Natural killer cell (primary cell): ENCODE data around the gene LYST. TPM values are rescaled to one million over a fixed set of nuclear protein-coding genes. Genes with fewer than 3 reads are reported as not detected.
"Not testable (repeated sequence)": the region's sequence is repeated elsewhere in the genome, so short reads cannot be mapped to it uniquely, and the experiment has no call there.

Source experiments
- ATAC-seq, 3 donors: fragments of 150-1000 bp in 2 of 3; fragments of 200-7000 bp in 1 of 3; cut with Tn5 transposase; 1 replicate in 1 of 3; 2 replicates in 2 of 3; pipeline ENCODE4 v1.10.0; 2021; ENCODE audit warnings: mild to moderate bottlenecking in 2 of 3, moderate library complexity in 2 of 3
- DNase-seq, 2 donors: peaks; one replicate each; pipeline versions ENCODE4 v3.0.0 to v3.0.0-alpha.2; 2013 to 2021; ENCODE audit warnings: mixed read lengths in 1 of 2
- H3K27ac ChIP-seq: one replicate; pipeline ENCODE4 v1.5.1; 2013; ENCODE audit warnings: mild to moderate bottlenecking, low read length
- H3K27me3 ChIP-seq: one replicate; pipeline ENCODE4 v1.6.1; 2013; ENCODE audit warnings: low read length; ENCODE audit not compliant: control insufficient read depth, insufficient read depth
- H3K36me3 ChIP-seq: one replicate; pipeline ENCODE4 v1.6.1; 2013; ENCODE audit warnings: low read length; ENCODE audit not compliant: control insufficient read depth, insufficient read depth
- H3K4me1 ChIP-seq: one replicate; pipeline ENCODE4 v1.6.1; 2013; ENCODE audit warnings: low read length; ENCODE audit not compliant: control insufficient read depth, insufficient read depth
- H3K4me3 ChIP-seq: one replicate; pipeline ENCODE4 v1.5.1; 2013; ENCODE audit warnings: low read length
- H3K9me3 ChIP-seq: one replicate; pipeline ENCODE4 v1.6.1; 2013; ENCODE audit warnings: low read length; ENCODE audit not compliant: control insufficient read depth, insufficient read depth
- H3K27ac Mint-ChIP-seq, 2 donors: one replicate each; pipeline ENCODE4 v1.8.0; 2022; ENCODE audit warnings: mild to moderate bottlenecking in 2 of 2, mixed read lengths in 2 of 2, moderate library complexity in 1 of 2
- H3K27me3 Mint-ChIP-seq, 2 donors: one replicate each; pipeline ENCODE4 v1.8.0; 2022; ENCODE audit warnings: low read depth in 2 of 2, mixed read lengths in 2 of 2
- H3K36me3 Mint-ChIP-seq: one replicate; pipeline ENCODE4 v1.8.0; 2022; ENCODE audit warnings: mixed read lengths
- H3K4me1 Mint-ChIP-seq, 2 donors: one replicate each; pipeline ENCODE4 v1.8.0; 2022; ENCODE audit warnings: mixed read lengths in 2 of 2
- H3K4me3 Mint-ChIP-seq: one replicate; pipeline ENCODE4 v1.8.0; 2022; ENCODE audit warnings: mild to moderate bottlenecking, moderate library complexity, mixed read lengths
- H3K9me3 Mint-ChIP-seq, 2 donors: one replicate each; pipeline ENCODE4 v1.8.0; 2022; ENCODE audit warnings: mixed read lengths in 2 of 2
- CTCF ChIP-seq: fragments of 200-600 bp; IDR thresholded peaks from one replicate; pipeline ENCODE4 v1.8.0; 2022; ENCODE audit warnings: antibody characterized with exemption
- WGBS: methylation state at CpG from one replicate; pipeline ENCODE4 v1.1.7; 2013; ENCODE audit warnings: missing lambda C conversion rate; ENCODE audit not compliant: insufficient coverage; 5-methylcytosine and 5-hydroxymethylcytosine counted together
- intact Hi-C: fragments of 100-400 bp; cut with micrococcal nuclease; formaldehyde crosslinking; loops from one replicate; pipeline ENCODE4 v1.14.2; 2022
- total RNA-seq, 4 donors: library from RNA; stranded (reverse); fragments of 120-200 nt in 1 of 4; gene quantifications; one replicate each; pipeline versions ENCODE4 v1.2.3 to v1.2.4, GENCODE V29; 2013 to 2022

Gene LYST
- total RNA-seq, 3 donors from 2014 or later (not counting 1 experiment from before 2014, with no cell fraction given): 89.9 to 115 (median 93.6) TPM

- no peak for DNase-seq
- Mint-ChIP-seq H3K4me1 (no peaks in the 10 kb centered on the region), H3K36me3 (peaks cover 21% of the 10 kb centered on the region), H3K4me3 (no peak overlapping the region), H3K27me3 (no peaks in the 10 kb centered on the region), H3K27ac (peak overlapping the region in 1 of 2 donors; percentile 29), H3K9me3 (no peaks in the 10 kb centered on the region)
- no peak for ATAC-seq
- Histone ChIP-seq H3K4me3 (no peak overlapping the region), H3K9me3 (no peaks in the 10 kb centered on the region), H3K4me1 (no peaks in the 10 kb centered on the region), H3K36me3 (peaks cover 87% of the 10 kb centered on the region), H3K27ac (no peak overlapping the region), H3K27me3 (no peaks in the 10 kb centered on the region)
- no peak for TF ChIP-seq CTCF
- intact Hi-C loops: no loop called here
Measured at GRCh38 chr1:235757587-235758096, 109.1 kb downstream of the LYST start.

- H3K4me1 ChIP-seq, H3K9me3 Mint-ChIP-seq, H3K4me3 ChIP-seq, H3K27me3 ChIP-seq, H3K9me3 ChIP-seq, H3K27ac ChIP-seq, H3K4me1 Mint-ChIP-seq, H3K27ac Mint-ChIP-seq, H3K4me3 Mint-ChIP-seq, DNase-seq, intact Hi-C loops, ATAC-seq, H3K27me3 Mint-ChIP-seq: not testable (repeated sequence)
- WGBS: 96% methylated on average over 3 of the region's 3 CpGs
- H3K36me3 ChIP-seq: peaks cover 92% of the 10 kb centered on the region
- H3K36me3 Mint-ChIP-seq: peaks cover 16% of the 10 kb centered on the region
Measured at GRCh38 chr1:235754186-235754585, 112.5 kb downstream of the LYST start.

GRCh38 chr1:235749755-235750300 lies 116.9 kb downstream of the LYST start:
- Histone ChIP-seq H3K36me3 (peaks cover 94% of the 10 kb centered on the region), H3K4me3 (no peak overlapping the region), H3K27ac (no peak overlapping the region), H3K4me1 (no peaks in the 10 kb centered on the region), H3K9me3 (no peaks in the 10 kb centered on the region), H3K27me3 (no peaks in the 10 kb centered on the region)
- WGBS: 100% methylated on average over 1 of the region's 1 CpG
- H3K4me3 Mint-ChIP-seq: no peak overlapping the region
- peaks cover 28% of the 10 kb centered on the region for H3K36me3 Mint-ChIP-seq
- DNase-seq: no peak
- ATAC-seq: no peak
- H3K27me3 Mint-ChIP-seq: no peaks in the 10 kb centered on the region
- TF ChIP-seq CTCF: no peak
- no peak overlapping the region for H3K27ac Mint-ChIP-seq
- intact Hi-C loops: no loop called here
- H3K4me1 Mint-ChIP-seq: peaks cover 0 to 9% of the 10 kb centered on the region in 2 donors
- no peaks in the 10 kb centered on the region for H3K9me3 Mint-ChIP-seq

DNA sequence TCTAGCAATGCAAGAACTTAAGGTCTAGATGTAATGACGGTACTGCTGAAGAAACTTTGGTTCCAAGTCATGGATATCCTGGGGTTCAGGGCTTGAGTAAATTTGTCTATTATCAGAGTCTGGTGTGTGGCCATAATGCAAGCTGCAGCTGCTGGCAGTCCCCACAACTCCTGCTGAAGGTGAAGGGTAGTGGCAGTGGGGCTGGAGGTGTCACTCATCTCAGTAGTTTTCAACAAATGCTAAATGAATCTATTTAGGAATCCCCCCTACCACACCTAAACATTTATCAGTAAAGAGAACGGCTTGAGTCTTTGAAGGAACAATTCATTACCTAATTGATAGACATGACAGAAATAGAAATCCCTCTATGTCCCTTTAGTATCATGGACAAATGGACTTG lies 118.0 kb downstream of the LYST start:
- peaks cover 29% of the 10 kb centered on the region for H3K36me3 Mint-ChIP-seq
- H3K27ac ChIP-seq: no peak overlapping the region
- H3K4me1 ChIP-seq: no peaks in the 10 kb centered on the region
- 100% methylated on average over 1 of the region's 2 CpGs for WGBS
- no peak overlapping the region for H3K4me3 ChIP-seq
- peaks cover 92% of the 10 kb centered on the region for H3K36me3 ChIP-seq
- intact Hi-C loops: no loop called here
- TF ChIP-seq CTCF: no peak
- ATAC-seq: no peak
- H3K9me3 ChIP-seq: no peaks in the 10 kb centered on the region
- H3K27me3 Mint-ChIP-seq: no peaks in the 10 kb centered on the region
- peak overlapping the region in 1 of 2 donors; percentile 21 for H3K27ac Mint-ChIP-seq
- H3K4me1 Mint-ChIP-seq: peaks cover 0 to 9% of the 10 kb centered on the region in 2 donors
- no peaks in the 10 kb centered on the region for H3K27me3 ChIP-seq
- no peaks in the 10 kb centered on the region for H3K9me3 Mint-ChIP-seq
- H3K4me3 Mint-ChIP-seq: no peak overlapping the region
- no peak for DNase-seq
